Measurements from ENCODE around the gene ESPNL.

The ESPNL gene

DNA sequence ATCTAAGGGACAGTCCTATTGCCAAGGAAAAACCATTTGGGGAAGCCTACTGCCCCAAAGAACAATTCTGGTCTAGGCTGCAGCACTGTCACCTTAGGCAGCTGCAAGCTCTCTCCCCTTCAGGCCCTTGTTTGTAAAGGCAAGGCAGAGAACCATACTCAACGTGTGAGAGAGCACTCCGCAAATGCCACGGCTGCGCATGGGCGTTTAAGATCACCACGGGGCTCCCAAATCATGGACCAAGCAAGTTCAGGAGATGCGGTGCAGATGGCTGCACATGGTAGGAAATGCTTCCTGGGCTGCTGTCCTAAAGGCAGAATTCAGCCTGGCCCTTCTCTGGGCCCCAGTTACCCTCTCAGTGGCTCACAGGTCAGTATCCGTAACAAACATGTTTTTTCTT is 74.2 kb downstream of the ESPNL start:
- no peak for DNase-seq

DNA sequence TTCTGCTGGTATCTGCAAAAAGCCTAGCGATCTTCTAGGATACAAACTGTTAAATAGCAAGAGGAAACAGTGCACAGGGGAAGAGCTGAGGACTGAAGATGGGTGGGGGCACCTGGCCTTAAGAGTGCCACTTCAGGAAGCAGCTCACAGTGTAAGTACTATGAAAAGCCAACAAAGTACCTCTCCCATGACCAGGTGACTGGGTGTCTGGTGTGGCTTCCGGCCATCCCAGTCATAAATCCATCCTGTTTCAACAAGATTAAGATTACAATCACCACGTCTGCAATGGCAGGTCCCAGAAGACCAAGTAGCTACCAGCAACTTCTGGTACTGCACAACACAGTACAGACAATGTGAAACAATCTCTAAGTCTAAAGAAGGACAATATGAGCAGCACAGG is 74.6 kb downstream of the ESPNL start:
- DNase-seq = no peak

DNA sequence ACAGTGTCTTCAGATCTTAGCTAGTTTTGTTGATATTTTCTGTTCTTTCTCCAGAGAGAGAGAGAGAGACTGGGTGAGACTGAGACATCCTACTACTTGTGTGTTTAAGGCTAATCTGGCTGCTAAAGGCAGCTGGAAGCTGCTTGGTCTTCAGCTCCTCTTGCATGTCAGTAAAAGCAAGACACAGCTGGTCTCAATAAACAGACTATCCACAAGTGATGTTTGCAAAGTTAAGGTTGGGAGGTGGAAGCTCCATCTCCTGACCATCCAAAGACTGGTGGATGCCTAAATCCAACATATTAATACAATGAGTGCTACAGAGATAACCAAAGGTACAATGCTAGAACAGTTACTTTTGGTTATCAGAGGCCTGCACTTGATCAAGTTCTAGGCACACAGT is 76.5 kb downstream of the ESPNL start:
- DNase-seq = no peak

DNA sequence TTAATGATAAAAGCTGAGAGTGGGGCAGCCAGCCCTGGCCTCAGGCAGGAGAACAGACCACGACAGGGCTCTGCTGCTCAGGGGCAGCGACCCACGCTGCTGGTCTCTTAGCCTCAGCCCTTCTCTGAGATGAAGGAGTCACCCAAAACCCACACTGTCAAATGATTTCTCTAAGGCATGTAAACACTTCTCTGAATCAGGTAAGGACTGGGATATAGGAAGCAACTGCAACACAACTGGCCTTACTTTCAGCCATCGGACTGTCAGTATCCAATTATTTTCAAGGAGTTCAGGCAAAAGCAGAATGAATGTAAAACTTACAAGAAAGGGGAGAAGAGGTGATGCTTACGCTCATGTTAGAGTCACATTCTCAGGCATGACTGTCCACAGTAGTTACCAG is 80.4 kb downstream of the ESPNL start:
- no peak for DNase-seq

DNA sequence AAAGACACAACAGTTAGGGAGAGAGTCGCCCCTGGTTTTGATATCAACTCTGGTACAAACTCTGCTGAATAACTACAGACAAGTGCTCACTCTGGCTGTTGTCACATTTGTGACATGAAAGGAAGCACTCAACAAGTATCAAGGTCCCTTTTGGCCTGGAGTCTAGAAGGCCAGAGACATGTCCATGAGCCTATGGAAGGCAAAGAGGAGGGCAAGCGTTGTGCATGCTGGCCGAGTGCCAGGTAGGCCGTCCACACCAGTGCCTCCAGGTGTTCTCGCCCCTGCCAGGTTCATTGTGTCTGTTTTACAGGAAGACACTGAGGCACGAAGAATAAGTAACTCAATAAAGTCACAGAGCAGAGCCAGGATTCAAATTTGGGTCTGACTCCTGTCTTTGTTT is 82.2 kb downstream of the ESPNL start:
- DNase-seq = no peak

Measured in eye (tissue), 1 donor.